Ureter (tissue), 1 donor: ENCODE measurements around the gene LGALS8. TPM values are rescaled to one million over a fixed set of nuclear protein-coding genes. Genes with fewer than 3 reads are reported as not detected.
"Not testable (repeated sequence)": the region's sequence is repeated elsewhere in the genome, so short reads cannot be mapped to it uniquely, and the experiment has no call there.

Experiments
- DNase-seq: peaks from one replicate; pipeline ENCODE4 v3.0.0-alpha.2; 2020; ENCODE audit warnings: low spot score
- total RNA-seq: library from RNA; stranded (reverse); gene quantifications from one replicate; pipeline ENCODE4 v1.2.4, GENCODE V29; 2023
- donor health status: DM: yes; HTN: yes; CAD: no.

LGALS8 gene
- total RNA-seq: 94.2 TPM

GRCh38 chr1:236523704-236524141 lies at the start of gene LGALS8:
LGALS8 (plus strand) TSS chr1:236523982; CDS start chr1:236526071, 2,089 bp downstream.
- peak; percentile 92 for DNase-seq

GRCh38 chr1:236476019-236476418 lies 47.8 kb upstream of the LGALS8 start:
- no peak for DNase-seq

- no peak for DNase-seq
Measured at GRCh38 chr1:236480758-236481436, 42.9 kb upstream of the LGALS8 start.

GRCh38 chr1:236484310-236484971 lies 39.3 kb upstream of the LGALS8 start:
- DNase-seq: no peak

GRCh38 chr1:236486356-236487002 lies 37.3 kb upstream of the LGALS8 start:
- DNase-seq: no peak

- not testable (repeated sequence) for DNase-seq
Measured at GRCh38 chr1:236489161-236489560, 34.6 kb upstream of the LGALS8 start.

GRCh38 chr1:236489710-236490377 lies 33.9 kb upstream of the LGALS8 start:
- DNase-seq: no peak

- DNase-seq: no peak
Measured at GRCh38 chr1:236491469-236492136, 32.2 kb upstream of the LGALS8 start.

GRCh38 chr1:236492378-236492777 lies 31.4 kb upstream of the LGALS8 start:
- DNase-seq: no peak

- DNase-seq: no peak
Measured at GRCh38 chr1:236494082-236494481, 29.7 kb upstream of the LGALS8 start.

GRCh38 chr1:236494586-236495466 lies 29.0 kb upstream of the LGALS8 start:
- no peak for DNase-seq

GRCh38 chr1:236495467-236496112 lies 28.2 kb upstream of the LGALS8 start:
- no peak for DNase-seq

- DNase-seq: no peak
Measured at GRCh38 chr1:236497908-236498307, 25.9 kb upstream of the LGALS8 start.

- no peak for DNase-seq
Measured at GRCh38 chr1:236501093-236501492, 22.7 kb upstream of the LGALS8 start.

- DNase-seq: no peak
Measured at GRCh38 chr1:236502579-236502971, 21.2 kb upstream of the LGALS8 start.

- peak; percentile 73 for DNase-seq
Measured at GRCh38 chr1:236502972-236503639, 20.7 kb upstream of the LGALS8 start.

- not testable (repeated sequence) for DNase-seq
Measured at GRCh38 chr1:236504338-236504737, 19.4 kb upstream of the LGALS8 start.

- no peak for DNase-seq
Measured at GRCh38 chr1:236507022-236507700, 16.6 kb upstream of the LGALS8 start.

GRCh38 chr1:236508593-236509027 lies 15.2 kb upstream of the LGALS8 start:
- DNase-seq: no peak
